Liver (tissue), 9 donors: ENCODE results near the gene AIG1. TPM values are rescaled to one million over a fixed set of nuclear protein-coding genes. Genes with fewer than 3 reads are reported as not detected.

Experiments used
- DNase-seq: peaks from one replicate; pipeline ENCODE4 v3.0.0-alpha.2; 2017; ENCODE audit warnings: low spot score
- H3K27ac ChIP-seq, 2 donors: one replicate each; pipeline ENCODE4 v1.7.0; 2013; ENCODE audit warnings: inconsistent platforms in 2 of 2, low read length in 2 of 2, control low read depth in 1 of 2, low read depth in 1 of 2, mild to moderate bottlenecking in 1 of 2
- H3K27me3 ChIP-seq, 4 donors: one replicate each; pipeline versions ENCODE4 v1.6.1 to v1.7.0; 2013; ENCODE audit warnings: low read length in 3 of 4, inconsistent platforms in 1 of 4, mild to moderate bottlenecking in 1 of 4, moderate library complexity in 1 of 4; ENCODE audit not compliant: control insufficient read depth in 4 of 4, insufficient read depth in 4 of 4
- H3K36me3 ChIP-seq, 4 donors: one replicate each; pipeline versions ENCODE4 v1.6.1 to v1.7.0; 2013; ENCODE audit warnings: low read length in 3 of 4, mild to moderate bottlenecking in 3 of 4, low read depth in 1 of 4, moderate library complexity in 1 of 4; ENCODE audit not compliant: control insufficient read depth in 4 of 4, insufficient read depth in 3 of 4
- H3K4me1 ChIP-seq, 4 donors: one replicate each; pipeline versions ENCODE4 v1.6.1 to v1.7.0; 2013; ENCODE audit warnings: low read length in 3 of 4, mild to moderate bottlenecking in 3 of 4, moderate library complexity in 1 of 4; ENCODE audit not compliant: control insufficient read depth in 4 of 4, insufficient read depth in 4 of 4
- H3K4me3 ChIP-seq, 3 donors: one replicate each; pipeline versions ENCODE4 v1.6.1 to v1.7.0; 2013; ENCODE audit warnings: low read length in 3 of 3, control low read depth in 1 of 3, low read depth in 1 of 3, mild to moderate bottlenecking in 1 of 3
- H3K9ac ChIP-seq, 2 donors: one replicate each; pipeline ENCODE4 v1.7.0; 2013; ENCODE audit warnings: low read length in 2 of 2, mild to moderate bottlenecking in 2 of 2, moderate library complexity in 2 of 2, control low read depth in 1 of 2, low read depth in 1 of 2
- H3K9me3 ChIP-seq, 4 donors: one replicate each; pipeline versions ENCODE4 v1.6.1 to v1.7.0; 2013; ENCODE audit warnings: low read length in 3 of 4; ENCODE audit not compliant: control insufficient read depth in 4 of 4
- EGR1 ChIP-seq, 2 donors: IDR thresholded peaks; 2 replicates each; pipeline ENCODE4 v1.6.1; 2016 to 2018; ENCODE audit warnings: antibody characterized with exemption in 2 of 2, low read depth in 2 of 2
- FOXA1 ChIP-seq: IDR thresholded peaks from 2 replicates; pipeline ENCODE4 v1.6.1; 2016; ENCODE audit warnings: antibody characterized with exemption
- FOXA2 ChIP-seq: IDR thresholded peaks from 2 replicates; pipeline ENCODE4 v1.6.1; 2016; ENCODE audit warnings: antibody characterized with exemption
- GABPA ChIP-seq, 2 donors: IDR thresholded peaks in 1 of 2; conservative IDR thresholded peaks in 1 of 2; 2 replicates each; pipeline ENCODE4 v1.6.1; 2016; ENCODE audit warnings: antibody characterized with exemption in 2 of 2, mild to moderate bottlenecking in 1 of 2, moderate library complexity in 1 of 2
- HNF4G ChIP-seq: IDR thresholded peaks from 2 replicates; pipeline ENCODE4 v1.6.1; 2016; ENCODE audit warnings: antibody characterized with exemption
- JUND ChIP-seq, 2 donors: IDR thresholded peaks; 2 replicates each; pipeline ENCODE4 v1.6.1; 2016; ENCODE audit warnings: antibody characterized with exemption in 2 of 2
- MAX ChIP-seq: IDR thresholded peaks from 2 replicates; pipeline ENCODE4 v1.6.1; 2016; ENCODE audit warnings: antibody characterized with exemption
- NR2F2 ChIP-seq: IDR thresholded peaks from 2 replicates; pipeline ENCODE4 v1.6.1; 2016; ENCODE audit warnings: antibody characterized with exemption
- RAD21 ChIP-seq, 2 donors: IDR thresholded peaks; 2 replicates each; pipeline ENCODE4 v1.6.1; 2016; ENCODE audit warnings: antibody characterized with exemption in 2 of 2, mild to moderate bottlenecking in 2 of 2
- REST ChIP-seq: IDR thresholded peaks from 2 replicates; pipeline ENCODE4 v1.6.1; 2016; ENCODE audit warnings: antibody characterized with exemption, mild to moderate bottlenecking
- RXRA ChIP-seq, 2 donors: IDR thresholded peaks; 2 replicates each; pipeline ENCODE4 v1.6.1; 2017 to 2018; ENCODE audit warnings: antibody characterized with exemption in 2 of 2, mild to moderate bottlenecking in 1 of 2
- SP1 ChIP-seq: IDR thresholded peaks from 2 replicates; pipeline ENCODE4 v1.6.1; 2018; ENCODE audit warnings: antibody characterized with exemption, mild to moderate bottlenecking
- TAF1 ChIP-seq: conservative IDR thresholded peaks from 2 replicates; pipeline ENCODE4 v1.6.1; 2016; ENCODE audit warnings: antibody characterized with exemption, mild to moderate bottlenecking
- YY1 ChIP-seq: IDR thresholded peaks from 2 replicates; pipeline ENCODE4 v1.6.1; 2016; ENCODE audit warnings: antibody characterized with exemption, mild to moderate bottlenecking
- WGBS: extraction: QIAGEN DNeasy Blood & Tissue Kit; methylation state at CpG from one replicate; pipeline ENCODE4 v1.1.7; 2013; 5-methylcytosine and 5-hydroxymethylcytosine counted together
- polyA plus RNA-seq, 2 donors: library from polyadenylated mRNA; stranded (reverse) in 1 of 2; unstranded in 1 of 2; fragments of 200-250 nt in 1 of 2; fragments of >200 nt in 1 of 2; fragmentation: Nextera tagmentation in 1 of 2; extraction: Ambion mirVana in 1 of 2; gene quantifications; one replicate each; pipeline versions ENCODE4 v1.2.1 to v1.2.3, GENCODE V29; 2013 to 2015
- total RNA-seq, 2 donors: library from RNA; depleted of rRNA; stranded (reverse); fragments of >200 nt; gene quantifications; one replicate each; pipeline ENCODE4 v1.2.3, GENCODE V29; 2014
- TF ChIP-seq, protein P1 (sequence below): IDR thresholded peaks from 2 replicates; pipeline ENCODE4 v1.6.1; 2016; ENCODE audit warnings: antibody characterized with exemption
- TF ChIP-seq, protein P2 (sequence below): IDR thresholded peaks from 2 replicates; pipeline ENCODE4 v1.6.1; 2016; ENCODE audit warnings: antibody characterized with exemption
- TF ChIP-seq, protein P3 (sequence below): fragments of 150-350 bp; IDR thresholded peaks from 2 replicates; pipeline ENCODE4 v1.5.1; 2017; ENCODE audit warnings: improper control_type of control experiment, low read depth, low read length; ENCODE audit not compliant: missing input control
- donor health status: healthy.
- donor health status: healthy.
- donor health status: healthy.
- donor health status: healthy.
- donor health status: healthy.

The AIG1 gene
- total and polyA plus RNA-seq, 4 donors = 74.8 to 169 (median 121) TPM

DNA sequence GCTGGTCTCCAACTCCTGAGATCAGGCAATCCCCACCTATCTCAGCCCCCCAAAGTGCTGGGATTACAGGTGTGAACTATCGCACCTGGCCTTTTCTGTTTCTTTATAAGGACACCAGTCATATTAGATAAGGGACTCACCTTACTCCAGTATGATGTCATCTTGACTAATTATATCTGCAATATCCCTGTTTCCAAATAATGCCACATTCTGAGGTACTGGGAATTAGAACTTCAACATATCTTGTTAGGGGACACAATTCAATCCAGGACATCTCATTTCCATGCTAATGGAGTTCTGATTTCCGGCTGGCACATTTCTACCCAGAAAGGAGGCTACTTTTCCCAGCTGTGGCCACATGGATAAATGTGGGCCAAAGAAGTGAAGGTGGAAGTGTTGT, 6.4 kb upstream of the AIG1 start:
- Histone ChIP-seq H3K4me1 (no peaks in the 10 kb centered on the region), H3K36me3 (no peaks in the 10 kb centered on the region), H3K27me3 (no peaks in the 10 kb centered on the region), H3K4me3 (no peak overlapping the region), H3K9me3 (no peaks in the 10 kb centered on the region), H3K27ac (no peak overlapping the region), H3K9ac (no peak overlapping the region)
- 94% methylated on average over 2 of the region's 2 CpGs for WGBS
- DNase-seq = no peak
- TF ChIP-seq, protein P1, sequence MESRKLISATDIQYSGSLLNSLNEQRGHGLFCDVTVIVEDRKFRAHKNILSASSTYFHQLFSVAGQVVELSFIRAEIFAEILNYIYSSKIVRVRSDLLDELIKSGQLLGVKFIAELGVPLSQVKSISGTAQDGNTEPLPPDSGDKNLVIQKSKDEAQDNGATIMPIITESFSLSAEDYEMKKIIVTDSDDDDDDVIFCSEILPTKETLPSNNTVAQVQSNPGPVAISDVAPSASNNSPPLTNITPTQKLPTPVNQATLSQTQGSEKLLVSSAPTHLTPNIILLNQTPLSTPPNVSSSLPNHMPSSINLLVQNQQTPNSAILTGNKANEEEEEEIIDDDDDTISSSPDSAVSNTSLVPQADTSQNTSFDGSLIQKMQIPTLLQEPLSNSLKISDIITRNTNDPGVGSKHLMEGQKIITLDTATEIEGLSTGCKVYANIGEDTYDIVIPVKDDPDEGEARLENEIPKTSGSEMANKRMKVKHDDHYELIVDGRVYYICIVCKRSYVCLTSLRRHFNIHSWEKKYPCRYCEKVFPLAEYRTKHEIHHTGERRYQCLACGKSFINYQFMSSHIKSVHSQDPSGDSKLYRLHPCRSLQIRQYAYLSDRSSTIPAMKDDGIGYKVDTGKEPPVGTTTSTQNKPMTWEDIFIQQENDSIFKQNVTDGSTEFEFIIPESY = no peak
- TF ChIP-seq, protein P2, sequence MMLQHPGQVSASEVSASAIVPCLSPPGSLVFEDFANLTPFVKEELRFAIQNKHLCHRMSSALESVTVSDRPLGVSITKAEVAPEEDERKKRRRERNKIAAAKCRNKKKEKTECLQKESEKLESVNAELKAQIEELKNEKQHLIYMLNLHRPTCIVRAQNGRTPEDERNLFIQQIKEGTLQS = no peak
- no peak for TF ChIP-seq FOXA2

DNA sequence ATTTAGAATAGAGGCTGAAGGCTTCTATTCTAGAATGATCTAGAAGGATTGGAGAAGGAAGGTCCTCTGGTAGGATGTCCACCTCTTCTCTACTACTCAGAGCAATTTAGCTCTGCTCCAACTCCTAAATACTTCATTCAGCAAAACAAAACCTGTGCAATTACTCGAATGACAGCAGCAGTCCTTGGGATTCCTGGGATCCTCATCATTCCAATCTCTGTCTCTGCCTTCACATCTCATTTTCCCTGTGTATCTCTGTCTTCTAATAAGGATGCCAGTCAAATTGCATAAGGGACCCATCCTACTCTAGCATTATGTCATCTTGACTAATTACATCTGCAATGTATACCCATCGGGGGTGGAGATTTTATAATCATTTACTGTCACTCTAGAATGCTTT, 5.5 kb upstream of the AIG1 start:
- TF ChIP-seq, protein P1 = no peak
- TF ChIP-seq EGR1 (IDR thresholded peaks at IDR 0.05; ENCODE audit: low read depth in 2 of 2) (no peak), YY1 (no peak), FOXA1 (no peak), HNF4G (no peak), REST (no peak), GABPA (IDR thresholded peaks at IDR 0.05 in 1 of 2, conservative IDR thresholded peaks at IDR 0.05 in 1 of 2) (no peak), RXRA (IDR thresholded peaks at IDR 0.05) (no peak), NR2F2 (no peak), JUND (IDR thresholded peaks at IDR 0.05) (no peak), SP1 (no peak), TAF1 (no peak), FOXA2 (no peak), RAD21 (IDR thresholded peaks at IDR 0.05) (no peak), MAX (no peak)
- TF ChIP-seq, protein P3, sequence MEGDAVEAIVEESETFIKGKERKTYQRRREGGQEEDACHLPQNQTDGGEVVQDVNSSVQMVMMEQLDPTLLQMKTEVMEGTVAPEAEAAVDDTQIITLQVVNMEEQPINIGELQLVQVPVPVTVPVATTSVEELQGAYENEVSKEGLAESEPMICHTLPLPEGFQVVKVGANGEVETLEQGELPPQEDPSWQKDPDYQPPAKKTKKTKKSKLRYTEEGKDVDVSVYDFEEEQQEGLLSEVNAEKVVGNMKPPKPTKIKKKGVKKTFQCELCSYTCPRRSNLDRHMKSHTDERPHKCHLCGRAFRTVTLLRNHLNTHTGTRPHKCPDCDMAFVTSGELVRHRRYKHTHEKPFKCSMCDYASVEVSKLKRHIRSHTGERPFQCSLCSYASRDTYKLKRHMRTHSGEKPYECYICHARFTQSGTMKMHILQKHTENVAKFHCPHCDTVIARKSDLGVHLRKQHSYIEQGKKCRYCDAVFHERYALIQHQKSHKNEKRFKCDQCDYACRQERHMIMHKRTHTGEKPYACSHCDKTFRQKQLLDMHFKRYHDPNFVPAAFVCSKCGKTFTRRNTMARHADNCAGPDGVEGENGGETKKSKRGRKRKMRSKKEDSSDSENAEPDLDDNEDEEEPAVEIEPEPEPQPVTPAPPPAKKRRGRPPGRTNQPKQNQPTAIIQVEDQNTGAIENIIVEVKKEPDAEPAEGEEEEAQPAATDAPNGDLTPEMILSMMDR = no peak
- TF ChIP-seq, protein P2 = no peak
- Histone ChIP-seq H3K27me3 (no peaks in the 10 kb centered on the region), H3K4me3 (no peak overlapping the region), H3K9me3 (no peaks in the 10 kb centered on the region), H3K4me1 (peaks cover 0 to 4% (median 0%) of the 10 kb centered on the region in 4 donors), H3K9ac (no peak overlapping the region), H3K27ac (no peak overlapping the region), H3K36me3 (no peaks in the 10 kb centered on the region)
- DNase-seq = no peak
- WGBS = 97% methylated on average over 2 of the region's 2 CpGs
